ENCODE data around the gene ESPNL. TPM values are rescaled to one million over a fixed set of nuclear protein-coding genes. Genes with fewer than 3 reads are reported as not detected.

Gene ESPNL
- total RNA-seq, 1 donor from 2014 or later = 0.24 TPM

DNA sequence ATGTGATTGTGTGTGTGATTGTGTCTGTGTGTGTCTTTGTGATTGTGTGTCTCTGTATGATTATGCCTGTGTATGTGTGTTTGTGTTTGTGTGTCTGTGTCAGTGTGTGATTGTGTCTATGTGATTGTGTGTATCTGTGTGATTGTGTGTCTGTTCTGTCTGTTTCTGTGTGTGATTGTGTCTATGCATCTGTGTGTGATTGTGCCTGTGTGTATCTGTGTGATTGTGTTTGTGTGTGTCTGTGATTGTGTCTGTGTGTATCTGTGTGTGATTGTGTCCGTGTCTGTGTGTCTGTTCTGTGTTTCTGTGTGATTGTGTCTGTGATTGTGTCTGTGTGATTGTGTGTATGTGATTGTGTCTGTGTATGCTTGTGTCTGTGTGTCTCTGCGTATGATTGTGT lies 26.2 kb downstream of the ESPNL start:
- TF ChIP-seq, protein P1, sequence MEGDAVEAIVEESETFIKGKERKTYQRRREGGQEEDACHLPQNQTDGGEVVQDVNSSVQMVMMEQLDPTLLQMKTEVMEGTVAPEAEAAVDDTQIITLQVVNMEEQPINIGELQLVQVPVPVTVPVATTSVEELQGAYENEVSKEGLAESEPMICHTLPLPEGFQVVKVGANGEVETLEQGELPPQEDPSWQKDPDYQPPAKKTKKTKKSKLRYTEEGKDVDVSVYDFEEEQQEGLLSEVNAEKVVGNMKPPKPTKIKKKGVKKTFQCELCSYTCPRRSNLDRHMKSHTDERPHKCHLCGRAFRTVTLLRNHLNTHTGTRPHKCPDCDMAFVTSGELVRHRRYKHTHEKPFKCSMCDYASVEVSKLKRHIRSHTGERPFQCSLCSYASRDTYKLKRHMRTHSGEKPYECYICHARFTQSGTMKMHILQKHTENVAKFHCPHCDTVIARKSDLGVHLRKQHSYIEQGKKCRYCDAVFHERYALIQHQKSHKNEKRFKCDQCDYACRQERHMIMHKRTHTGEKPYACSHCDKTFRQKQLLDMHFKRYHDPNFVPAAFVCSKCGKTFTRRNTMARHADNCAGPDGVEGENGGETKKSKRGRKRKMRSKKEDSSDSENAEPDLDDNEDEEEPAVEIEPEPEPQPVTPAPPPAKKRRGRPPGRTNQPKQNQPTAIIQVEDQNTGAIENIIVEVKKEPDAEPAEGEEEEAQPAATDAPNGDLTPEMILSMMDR (conservative IDR thresholded peaks at IDR 0.05) = no peak
- Mint-ChIP-seq H3K27ac (no peak overlapping the region), H3K4me3 (no peak overlapping the region), H3K9me3 (no peaks in the 10 kb centered on the region), H3K27me3 (no peaks in the 10 kb centered on the region), H3K36me3 (no peaks in the 10 kb centered on the region), H3K4me1 (ENCODE audit: unreplicated experiment) (no peaks in the 10 kb centered on the region)
- no peak for DNase-seq (ENCODE audit: extremely low spot score, unreplicated experiment)

DNA sequence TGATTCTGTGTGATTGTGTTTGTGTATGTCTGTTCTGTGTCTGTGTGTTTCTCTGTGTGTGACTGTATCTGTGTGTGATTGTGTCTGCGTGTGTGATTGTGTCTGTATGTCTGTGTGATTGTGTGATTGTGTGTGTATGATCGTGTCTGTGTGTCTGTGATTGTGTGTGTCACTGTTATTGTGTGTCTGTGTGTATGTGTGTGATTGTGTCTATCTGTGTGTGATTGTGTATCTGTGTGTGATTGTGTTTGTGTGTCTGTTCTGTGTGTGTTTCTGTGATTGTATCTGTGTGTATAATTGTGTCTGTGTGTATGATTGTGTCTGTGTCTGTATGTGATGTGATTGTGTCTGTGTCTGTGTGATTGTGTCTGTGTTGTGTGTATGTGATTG lies 26.6 kb downstream of the ESPNL start:
- no peaks in the 10 kb centered on the region for H3K4me1 Mint-ChIP-seq (ENCODE audit: unreplicated experiment)
- H3K36me3 Mint-ChIP-seq = no peaks in the 10 kb centered on the region
- H3K9me3 Mint-ChIP-seq = no peaks in the 10 kb centered on the region
- H3K27ac Mint-ChIP-seq = no peak overlapping the region
- H3K4me3 Mint-ChIP-seq = no peak overlapping the region
- TF ChIP-seq, protein P1 (conservative IDR thresholded peaks at IDR 0.05) = no peak
- no peak for DNase-seq (ENCODE audit: extremely low spot score, unreplicated experiment)
- H3K27me3 Mint-ChIP-seq = no peaks in the 10 kb centered on the region

- Mint-ChIP-seq H3K36me3 (no peaks in the 10 kb centered on the region), H3K27me3 (no peaks in the 10 kb centered on the region), H3K9me3 (no peaks in the 10 kb centered on the region), H3K4me3 (no peak overlapping the region), H3K4me1 (ENCODE audit: unreplicated experiment) (no peaks in the 10 kb centered on the region), H3K27ac (no peak overlapping the region)
- no peak for DNase-seq (ENCODE audit: extremely low spot score, unreplicated experiment)
- TF ChIP-seq, protein P1 (conservative IDR thresholded peaks at IDR 0.05) = no peak
Measured at GRCh38 chr2:238127165-238128060, 27.3 kb downstream of the ESPNL start.

DNA sequence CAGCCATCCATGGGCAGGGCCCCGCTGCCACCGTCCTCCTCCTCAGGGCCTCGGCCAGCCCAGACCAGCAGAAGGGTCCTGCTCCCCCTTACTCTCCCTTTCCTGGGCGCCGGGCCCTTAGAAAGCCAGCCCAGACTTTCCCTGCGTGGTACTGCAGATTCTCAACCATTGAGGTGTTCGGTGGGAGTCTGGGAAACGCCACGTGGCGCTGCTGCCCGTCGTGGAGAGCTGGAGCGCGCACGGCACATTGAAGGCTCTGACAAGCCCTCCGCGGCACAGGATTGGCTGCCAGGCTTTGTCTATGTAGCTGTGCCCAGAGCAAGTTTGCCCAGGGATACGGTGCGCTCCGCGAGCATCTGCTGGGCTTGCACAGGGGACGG lies 27.9 kb downstream of the ESPNL start:
- Mint-ChIP-seq H3K9me3 (no peaks in the 10 kb centered on the region), H3K36me3 (no peaks in the 10 kb centered on the region), H3K4me3 (no peak overlapping the region), H3K27me3 (no peaks in the 10 kb centered on the region), H3K4me1 (ENCODE audit: unreplicated experiment) (no peaks in the 10 kb centered on the region), H3K27ac (no peak overlapping the region)
- DNase-seq (ENCODE audit: extremely low spot score, unreplicated experiment) = no peak
- TF ChIP-seq, protein P1 (conservative IDR thresholded peaks at IDR 0.05) = no peak

DNA sequence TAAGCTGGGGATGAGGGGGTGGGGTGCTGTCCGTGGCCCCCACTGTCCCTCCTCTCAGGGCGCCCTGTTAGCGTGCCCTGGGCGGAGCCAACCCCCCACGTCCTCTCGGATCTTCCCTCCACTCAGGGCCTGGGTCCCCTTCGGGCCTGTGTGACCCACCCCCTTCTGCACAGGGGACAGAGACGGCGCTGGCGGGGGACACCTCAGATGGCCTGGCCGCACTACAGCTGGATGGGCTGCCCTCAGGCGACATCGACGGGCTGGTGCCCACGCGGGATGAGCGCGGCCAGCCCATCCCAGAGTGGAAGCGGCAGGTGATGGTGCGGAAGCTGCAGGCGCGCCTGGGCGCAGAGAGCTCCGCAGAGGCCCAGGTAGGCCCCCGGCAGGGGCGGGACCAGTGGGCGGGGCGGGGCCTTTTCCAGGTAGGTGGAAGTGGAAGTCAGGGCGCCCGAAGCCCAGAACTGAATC lies 28.4 kb downstream of the ESPNL start:
- Mint-ChIP-seq H3K4me1 (ENCODE audit: unreplicated experiment) (no peaks in the 10 kb centered on the region), H3K27me3 (no peaks in the 10 kb centered on the region), H3K4me3 (no peak overlapping the region), H3K36me3 (no peaks in the 10 kb centered on the region), H3K27ac (no peak overlapping the region), H3K9me3 (no peaks in the 10 kb centered on the region)
- TF ChIP-seq, protein P1 (conservative IDR thresholded peaks at IDR 0.05) = no peak
- DNase-seq (ENCODE audit: extremely low spot score, unreplicated experiment) = no peak

Measured in type B pancreatic cell (in vitro differentiated cells).